ENCODE measurements around the gene DCDC2B. TPM values are rescaled to one million over a fixed set of nuclear protein-coding genes. Genes with fewer than 3 reads are reported as not detected.
"Not testable (repeated sequence)": the region's sequence is repeated elsewhere in the genome, so short reads cannot be mapped to it uniquely, and the experiment has no call there.

Gene DCDC2B
- total RNA-seq, 1 donor from 2014 or later = not detected

DNA sequence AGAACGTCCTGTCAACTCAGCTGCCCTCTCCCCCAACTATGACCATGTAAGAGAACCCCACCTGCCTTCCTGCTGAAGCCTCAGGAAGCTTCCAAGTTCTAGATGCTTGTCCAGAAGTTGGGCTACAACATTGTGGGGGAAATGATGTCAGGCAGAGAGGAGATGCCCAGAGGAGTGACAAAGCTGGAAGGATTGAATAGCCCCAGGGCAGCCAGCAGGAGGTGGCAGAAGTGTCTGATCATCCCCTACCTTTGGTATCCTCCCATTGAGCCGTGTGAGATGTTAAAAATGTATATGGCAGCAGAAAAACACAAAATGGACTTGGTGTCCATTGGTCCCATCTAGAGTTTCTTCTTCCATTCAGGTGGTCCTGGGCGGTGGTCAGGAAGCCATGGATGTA lies 19.9 kb downstream of the DCDC2B start:
- no peak for ATAC-seq

DNA sequence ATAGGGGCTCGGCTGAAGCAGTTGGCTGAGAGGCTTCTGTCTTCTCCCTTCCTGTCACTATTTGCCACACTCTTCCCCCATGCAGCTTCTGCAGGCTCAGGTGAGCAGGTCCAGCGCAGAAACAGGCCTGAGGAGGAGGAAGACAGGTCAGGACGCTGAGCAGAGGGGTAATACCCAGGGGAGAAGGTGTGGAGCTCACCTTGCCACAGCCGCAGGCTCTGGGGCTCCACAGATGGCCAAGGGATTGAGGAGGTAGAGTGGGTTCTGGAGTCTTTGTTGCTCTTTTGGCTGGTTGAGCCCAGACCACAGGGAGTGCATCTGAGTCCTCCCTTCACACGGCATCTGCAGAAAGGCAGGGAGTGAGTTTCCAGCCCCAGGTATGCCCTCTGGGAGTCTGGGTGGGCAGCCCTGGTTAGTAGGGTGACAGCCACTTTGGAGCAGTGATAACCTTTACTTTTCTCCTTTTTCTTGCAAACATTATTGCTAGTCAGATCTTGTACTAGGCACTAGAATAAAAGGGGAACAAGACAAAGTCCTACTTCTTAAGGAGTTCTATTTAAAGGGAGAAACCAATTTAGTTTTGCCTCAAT lies 23.0 kb downstream of the DCDC2B start:
- no peak for ATAC-seq

DNA sequence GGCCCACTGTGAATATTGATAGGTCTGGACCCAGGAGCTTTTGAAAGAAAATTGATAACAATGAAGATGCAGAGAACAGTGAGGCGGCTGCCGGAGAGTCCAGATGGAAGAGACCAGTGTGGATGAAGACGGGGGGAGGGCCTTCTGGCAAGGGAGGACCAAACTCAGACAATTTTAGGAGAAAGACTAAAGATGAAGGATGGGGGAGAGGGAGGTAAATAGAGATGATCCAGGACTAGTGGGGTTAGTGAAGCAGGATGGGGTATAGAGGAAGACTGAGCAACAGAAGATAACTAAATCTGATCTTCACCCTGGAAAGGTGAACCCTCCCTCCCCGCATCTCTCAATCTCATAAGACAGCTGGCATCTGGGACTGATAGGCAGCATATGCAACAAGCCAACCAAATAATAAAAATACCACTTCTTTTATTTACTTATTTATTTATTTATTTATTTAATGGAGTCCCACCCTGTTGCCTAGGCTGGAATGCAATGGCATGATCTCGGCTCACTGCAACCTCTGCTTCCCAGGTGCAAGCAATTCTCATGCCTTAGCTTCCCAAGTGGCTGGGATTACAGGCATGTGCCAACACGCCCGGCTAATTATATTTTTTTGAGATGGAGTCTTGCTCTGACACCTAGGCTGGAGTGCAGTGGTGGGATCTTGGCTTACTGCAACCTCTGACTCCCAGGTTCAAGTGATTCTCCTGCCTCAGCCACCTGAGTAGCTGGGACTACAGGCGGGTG lies 23.8 kb downstream of the DCDC2B start:
- no peak for ATAC-seq

DNA sequence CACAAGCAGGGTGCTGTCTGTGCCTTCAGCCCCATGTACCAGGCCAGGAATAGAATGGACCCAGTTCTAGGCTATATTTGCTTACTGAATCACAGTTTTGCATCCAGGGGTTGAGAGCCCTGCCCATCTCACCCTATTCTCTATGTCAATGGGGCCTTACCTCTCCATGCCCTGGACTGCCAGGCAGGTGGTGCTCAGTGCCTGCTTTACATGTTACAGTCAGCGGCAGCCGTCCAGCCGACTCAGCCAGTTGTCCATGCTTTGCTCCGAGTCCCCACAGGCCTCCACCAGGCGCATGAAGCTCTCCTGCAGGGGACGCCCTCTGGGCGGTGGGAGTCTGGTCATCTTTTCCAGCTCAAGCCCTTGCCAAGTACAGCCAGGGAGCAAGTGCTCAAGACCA lies 25.9 kb downstream of the DCDC2B start:
- no peak for ATAC-seq

DNA sequence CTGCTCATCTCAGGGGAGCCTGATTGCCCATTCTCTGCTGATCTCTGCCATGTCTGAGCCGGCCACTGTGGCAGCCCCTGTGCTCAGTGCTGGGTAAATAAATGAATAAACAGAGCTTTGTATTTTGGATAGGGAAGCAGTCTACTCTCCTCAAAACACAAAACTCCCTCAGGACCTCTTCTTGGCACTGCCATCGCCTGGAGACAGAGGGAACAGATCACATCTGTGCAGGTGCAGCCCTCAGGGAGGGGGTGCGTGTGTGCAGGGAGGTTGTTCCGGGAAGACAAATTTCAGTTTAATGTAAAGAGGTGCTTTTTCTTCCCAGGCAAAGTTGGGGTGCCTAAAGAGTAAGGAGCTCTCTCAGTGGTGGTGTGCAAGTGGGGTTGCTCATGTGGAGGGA lies 30.4 kb downstream of the DCDC2B start:
- ATAC-seq = no peak

DNA sequence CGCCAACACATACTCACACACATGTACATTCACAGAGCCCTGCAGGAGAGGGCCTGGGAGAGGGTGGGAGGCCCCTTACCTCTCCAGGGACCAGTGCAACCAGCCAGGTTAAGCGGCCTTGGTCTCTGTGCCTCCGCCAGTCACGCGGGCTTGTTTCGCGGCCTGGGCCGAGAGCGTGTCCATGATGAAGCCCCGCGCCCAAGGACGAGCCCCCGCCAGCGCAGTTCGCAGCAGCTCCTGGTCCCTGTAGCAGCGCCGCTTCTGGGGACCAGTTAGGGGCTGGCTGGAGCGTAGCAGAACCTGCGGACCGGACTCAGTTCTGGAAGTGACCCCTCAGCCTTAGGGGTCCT lies 30.9 kb downstream of the DCDC2B start:
- ATAC-seq = peak; percentile 5

DNA sequence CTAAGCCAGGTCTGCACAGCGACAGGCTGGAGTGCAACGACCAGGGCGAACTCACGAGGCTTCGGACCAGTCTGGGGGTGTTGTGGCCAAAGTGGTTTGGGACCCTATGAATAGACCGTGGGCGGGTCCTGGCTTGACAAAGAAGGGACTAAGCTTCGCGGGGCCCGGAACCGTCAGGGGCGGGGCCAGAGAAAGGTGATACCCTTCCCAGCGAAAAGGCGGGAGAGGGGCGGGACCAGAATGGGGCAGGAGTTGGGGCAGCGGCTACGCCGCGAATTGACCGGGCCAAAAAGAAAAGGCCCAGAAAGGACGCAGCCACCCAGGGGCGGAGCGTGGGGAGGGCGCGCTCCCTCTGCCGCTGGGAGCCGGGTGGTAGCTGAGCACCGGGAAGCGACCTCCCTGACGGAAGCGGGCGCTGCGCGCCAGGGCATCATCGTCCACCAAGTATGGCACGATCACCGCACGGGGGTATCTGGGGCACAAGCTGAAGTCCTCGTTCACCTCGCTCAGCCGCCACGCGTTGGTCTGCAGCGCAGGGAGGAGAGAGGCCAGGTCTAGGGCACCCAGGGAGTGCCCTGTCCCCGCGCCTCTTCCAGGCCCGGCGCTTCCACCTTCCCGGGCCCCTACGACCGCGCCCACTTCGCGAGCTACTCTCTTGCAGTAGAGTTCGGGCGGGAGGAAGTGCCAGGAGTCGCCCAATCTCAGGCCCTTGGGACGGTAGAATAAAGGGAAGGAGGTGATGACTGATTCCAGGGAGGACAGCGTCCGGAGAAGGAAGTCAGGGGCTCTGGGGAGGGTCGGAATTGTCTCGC lies 31.5 kb downstream of the DCDC2B start:
- ATAC-seq = peak; percentile 59

DNA sequence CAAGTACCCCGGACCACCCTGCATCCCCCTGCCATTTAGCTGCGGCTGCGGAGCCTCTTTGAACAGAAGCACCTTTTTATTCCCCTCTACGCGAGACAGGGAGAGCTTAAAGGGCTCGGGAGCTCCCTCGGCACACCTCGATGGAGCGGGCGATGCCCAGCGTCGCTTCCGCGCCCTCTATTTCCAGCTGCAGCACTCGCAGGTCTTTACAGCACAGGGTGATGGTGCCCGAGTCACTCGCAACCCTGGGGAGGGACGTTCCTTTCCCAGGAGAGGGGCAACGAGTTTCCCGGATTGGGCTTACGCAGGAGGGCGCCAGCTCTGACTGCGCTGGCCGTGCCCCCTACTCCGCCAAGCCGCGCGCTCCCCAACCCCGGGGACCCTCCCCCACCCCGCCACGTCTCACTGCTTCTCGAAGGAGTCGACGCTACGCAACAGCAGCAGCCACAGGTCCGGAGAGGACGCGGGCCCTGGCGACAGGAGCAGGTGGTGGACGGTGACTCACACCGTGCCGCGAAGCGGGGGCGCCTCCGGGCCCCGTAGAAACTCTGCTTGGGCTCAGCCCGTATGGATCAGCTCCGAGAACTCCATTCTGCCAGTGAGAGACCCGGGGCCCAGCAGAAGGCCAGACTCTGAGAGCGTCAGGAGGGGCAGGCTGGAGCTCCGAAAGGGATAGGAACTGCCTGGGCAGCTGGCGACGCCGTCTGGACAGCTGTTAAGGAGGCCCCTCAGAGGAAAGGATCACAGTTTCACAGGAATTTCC lies 32.3 kb downstream of the DCDC2B start:
- ATAC-seq = peak; percentile 53

DNA sequence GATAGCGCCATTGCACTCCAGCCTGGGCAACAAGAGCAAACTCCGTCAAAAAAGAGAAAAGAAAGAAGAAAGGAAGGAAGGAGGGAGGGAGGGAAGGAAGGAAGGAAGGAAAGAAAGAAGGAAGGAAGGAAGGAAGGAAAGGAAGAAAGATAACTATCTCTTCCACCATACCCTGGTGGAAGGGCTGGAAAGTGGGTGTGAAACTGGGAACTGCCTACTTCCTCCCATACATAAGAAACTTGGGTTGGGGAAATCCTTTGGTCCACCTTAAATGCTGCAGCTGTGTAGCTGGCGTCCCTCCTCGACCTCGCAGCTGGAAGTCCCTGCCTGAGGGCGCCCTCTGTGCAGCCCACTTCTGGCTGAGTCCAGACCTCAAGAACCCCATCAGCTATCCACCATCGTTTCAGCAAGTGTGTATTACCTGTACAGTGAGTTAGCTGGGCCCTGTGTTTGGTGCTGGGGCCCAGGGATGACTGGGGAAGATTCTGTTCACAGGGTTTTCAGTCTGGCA lies 33.5 kb downstream of the DCDC2B start:
- ATAC-seq = no peak

DNA sequence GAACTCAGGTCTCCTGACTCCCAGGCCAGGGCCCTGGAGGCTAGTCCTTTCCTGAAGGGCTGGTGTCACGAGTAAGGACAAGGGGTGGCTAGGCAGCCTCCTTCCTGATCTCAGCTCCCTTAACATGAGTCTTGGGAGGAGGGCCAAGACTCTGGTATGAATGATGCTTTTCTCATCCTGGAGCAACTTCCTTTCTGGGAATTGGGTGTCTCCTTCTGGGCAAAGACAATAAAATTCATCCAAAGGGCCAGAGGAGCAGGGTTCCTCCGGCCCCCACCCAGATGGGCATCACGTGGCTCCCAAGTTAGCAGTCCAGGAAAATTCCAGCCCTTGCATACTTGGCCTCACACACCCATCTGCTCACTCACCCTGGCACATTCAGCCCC lies 38.0 kb downstream of the DCDC2B start, which contains the start of gene FAM167B:
FAM167B (plus strand) TSS at position 335 of the 386 bp plus-strand sequence. CDS start 200 bp downstream, outside the sequence.
- ATAC-seq = peak; percentile 23

DNA sequence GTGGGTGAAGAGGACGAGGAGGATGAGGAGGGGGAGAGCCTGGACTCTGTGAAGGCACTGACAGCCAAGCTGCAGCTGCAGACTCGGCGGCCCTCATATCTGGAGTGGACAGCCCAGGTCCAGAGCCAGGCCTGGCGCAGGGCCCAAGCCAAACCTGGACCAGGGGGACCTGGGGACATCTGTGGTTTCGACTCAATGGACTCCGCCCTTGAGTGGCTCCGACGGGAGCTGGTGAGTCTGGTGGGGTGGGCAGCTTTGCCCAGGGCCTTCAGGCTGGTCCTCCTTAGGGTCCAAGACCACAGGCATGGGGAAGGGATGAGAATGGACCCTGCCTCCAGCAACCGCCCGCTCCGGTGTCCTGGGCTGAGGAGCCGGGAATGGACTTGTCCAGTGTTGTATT lies 38.6 kb downstream of the DCDC2B start:
- no peak for ATAC-seq

DNA sequence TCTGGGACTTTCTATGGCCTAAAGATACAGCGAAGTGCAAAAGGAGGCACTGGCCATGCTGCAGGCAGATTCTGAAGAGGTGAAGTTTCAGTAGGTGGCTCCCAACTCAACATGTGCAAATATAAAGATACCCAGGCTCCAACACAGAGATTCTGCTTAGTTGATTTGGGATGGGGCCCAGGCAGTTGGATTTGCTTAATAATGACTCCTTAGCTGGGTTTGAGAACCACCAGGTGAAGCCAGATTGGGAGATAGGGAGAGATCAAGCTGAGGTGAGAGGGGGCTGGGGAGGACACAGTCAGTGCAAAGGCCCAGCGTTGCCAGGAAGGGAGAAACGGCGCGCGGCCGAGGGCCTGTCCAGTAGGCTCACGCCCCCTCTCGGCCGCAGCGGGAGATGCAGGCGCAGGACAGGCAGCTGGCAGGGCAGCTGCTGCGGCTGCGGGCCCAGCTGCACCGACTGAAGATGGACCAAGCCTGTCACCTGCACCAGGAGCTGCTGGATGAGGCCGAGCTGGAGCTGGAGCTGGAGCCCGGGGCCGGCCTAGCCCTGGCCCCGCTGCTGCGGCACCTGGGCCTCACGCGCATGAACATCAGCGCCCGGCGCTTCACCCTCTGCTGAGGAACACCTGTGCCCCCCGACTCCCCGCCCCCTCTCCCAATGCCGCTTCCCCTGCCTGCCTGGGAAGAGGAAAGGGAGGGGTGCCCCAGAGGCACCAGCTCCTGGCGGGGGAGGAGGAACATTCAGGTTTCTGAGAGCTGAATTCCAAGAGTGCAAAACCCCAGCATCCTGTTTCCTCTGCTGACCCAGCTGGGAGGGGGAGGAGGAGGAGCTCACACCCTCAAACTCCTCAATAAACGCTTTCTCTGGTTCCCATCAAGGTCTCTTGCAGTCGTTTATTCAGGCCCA lies 39.3 kb downstream of the DCDC2B start:
- peak; percentile 61 for ATAC-seq

DNA sequence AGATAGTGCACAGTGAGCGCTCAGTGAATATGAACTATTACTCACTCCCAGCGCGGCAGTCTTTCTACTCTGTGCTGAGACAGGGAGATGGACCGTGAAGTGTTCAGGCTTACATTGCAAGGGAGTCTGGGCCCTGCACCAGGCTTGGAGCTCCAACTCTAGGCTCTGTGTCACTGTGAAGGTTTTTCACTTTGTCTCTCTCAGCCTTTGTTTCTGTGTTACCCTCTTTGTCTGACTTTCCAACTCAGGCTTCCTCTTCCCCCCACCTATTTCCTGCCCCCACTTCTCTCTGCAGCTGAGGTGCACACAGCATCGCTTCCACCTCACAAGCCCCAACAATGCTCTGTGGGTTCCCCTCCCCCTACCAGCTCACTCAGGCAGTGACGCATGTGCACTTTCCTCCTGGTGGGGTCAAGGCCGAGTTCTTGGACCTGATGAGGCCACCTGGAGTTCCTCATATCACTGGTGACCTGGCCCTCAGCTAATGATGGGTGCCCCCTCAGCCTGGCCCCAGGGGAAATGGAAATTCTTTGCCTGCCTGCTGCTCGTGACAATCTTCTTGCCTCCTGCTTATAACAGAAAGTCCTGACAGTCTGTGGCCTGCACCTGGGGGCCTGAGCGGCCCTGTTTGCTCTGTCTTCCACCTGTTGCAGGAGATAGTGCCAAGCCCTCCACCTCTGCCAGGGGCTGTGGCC lies 41.1 kb downstream of the DCDC2B start:
- peak; percentile 72 for ATAC-seq

DNA sequence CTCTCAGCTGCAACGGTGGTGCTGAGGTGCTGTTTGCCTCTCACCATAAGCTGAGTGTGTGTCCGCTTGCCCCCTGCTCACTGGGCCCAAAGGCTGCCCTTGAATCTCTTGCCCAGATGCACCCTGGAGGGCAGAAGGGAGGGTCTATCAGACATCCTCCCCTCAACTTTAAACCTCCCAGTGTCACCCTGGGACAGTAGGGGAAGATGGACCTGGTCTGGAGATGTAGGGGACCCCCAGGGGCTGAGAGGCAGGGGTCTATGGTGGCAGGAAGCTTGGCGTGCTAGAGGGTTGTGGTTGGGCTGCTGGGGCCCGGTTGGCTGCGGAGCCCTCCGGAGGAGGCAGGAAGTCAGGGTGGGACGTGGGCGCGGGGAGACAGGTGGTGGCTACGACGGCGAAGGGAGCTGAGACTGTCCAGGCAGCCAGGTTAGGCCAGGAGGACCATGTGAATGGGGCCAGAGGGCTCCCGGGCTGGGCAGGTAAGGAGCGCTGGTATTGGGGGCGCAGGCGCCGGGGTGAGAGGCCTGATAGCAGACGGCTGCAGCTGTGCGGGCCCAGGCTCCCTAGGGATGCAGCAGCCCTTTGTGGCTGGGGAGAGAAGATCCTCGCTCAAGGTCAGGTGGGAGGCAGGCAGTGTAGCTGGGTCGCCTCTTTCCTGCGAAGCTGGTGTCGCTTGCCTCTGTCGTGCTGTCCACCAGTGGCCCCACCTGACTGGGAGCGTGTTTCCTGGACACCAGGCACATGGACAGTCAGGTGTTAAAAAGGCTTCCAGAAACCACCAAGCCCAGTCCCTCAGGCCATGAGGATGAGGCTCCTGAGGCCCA lies 42.2 kb downstream of the DCDC2B start, which contains the start of gene LCK:
LCK (plus strand) TSS at position 373 of the 824 bp plus-strand sequence. CDS start 23,065 bp downstream, outside the sequence.
- peak; percentile 35 for ATAC-seq

DNA sequence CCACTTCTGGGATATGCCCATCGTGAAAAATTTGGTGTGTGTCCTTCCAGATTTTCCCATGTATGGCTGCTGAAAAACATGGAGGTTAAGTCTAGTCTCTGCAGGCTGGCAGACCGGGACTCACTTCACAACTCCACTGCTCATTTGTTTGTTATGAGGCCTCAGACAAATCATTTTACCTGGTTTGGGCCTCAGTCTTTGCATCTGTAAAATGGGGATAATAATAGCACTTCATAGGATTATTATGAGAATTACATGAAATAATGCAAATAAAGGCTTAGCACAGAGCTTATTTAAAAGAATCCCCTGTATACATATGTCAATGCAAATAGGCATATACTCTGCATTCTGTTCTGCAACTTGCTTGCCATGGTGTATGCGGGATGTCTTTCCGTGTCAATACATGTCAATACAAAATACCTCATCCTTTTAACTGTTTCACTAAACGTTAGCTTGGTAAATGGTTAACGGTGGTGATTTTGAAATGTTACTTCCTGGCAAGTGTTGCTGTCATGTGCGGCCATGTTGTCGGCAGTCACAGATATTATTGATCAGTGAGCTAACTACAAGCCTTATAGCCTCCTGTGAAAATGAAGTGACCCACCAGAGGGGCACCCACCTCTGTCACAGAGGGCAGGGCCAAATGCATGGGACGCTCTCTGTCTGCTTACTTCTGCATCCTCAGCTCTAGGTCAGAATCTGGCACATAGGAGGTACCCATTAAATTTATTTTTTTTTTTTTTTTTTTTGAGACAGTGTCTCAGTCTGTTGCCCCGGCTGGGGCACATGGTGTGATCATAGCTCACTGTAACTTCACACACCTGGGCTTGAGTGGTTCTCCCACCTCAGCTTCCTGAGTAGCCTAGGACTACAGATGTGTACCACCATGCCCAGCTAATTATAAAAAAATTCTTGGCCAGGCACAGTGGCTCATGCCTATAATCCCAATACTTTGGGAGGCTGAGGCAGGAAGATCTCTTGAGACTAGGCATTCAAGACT lies 46.5 kb downstream of the DCDC2B start:
- no peak for ATAC-seq

DNA sequence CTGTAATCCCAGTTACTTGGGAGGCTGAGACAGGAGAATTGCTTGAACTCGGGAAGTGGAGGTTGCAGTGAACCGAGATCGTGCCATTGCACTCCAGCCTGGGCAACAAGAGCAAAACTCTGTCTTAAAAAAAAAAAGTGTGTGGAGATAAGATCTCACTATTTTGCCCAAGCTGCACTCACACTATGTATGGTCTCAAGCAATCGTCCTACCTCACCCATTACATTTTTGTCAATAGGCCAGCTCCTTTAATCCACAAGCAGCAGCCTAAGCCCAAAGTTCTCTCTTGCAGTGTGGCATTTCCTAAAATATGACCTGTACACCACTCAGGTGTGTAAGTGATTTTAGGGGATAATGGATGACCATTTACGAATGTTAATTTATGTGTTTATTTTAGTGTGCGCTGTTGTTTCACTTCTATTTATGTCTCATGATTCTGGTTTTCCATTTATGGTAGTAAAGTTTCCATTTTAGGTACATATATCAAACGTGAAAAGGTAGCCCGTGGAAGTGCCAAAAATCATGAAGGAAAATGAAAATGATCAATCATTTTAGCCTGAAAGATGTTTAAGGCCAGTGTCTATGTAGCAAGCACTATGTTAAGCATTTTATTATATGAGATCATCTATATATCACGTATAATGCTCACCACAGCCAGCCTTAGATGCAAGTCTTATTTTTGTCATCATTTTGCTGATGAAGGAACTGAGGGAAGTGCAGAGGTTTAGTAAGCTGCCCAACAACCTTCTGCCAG lies 47.8 kb downstream of the DCDC2B start:
- ATAC-seq = no peak

DNA sequence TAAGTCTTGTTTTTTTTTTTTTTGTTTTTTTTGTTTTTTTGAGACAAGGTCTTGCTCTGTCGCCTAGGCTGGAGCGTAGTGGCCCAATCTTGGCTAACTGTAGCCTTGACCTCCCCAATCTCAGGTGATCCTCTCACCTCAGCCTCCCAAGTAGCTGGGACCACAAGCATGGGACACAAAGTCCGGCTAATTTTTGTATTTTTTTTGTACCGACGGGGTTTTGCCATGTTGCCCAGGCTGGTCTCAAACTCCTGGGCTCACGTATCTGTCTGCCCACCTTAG lies 48.3 kb downstream of the DCDC2B start:
- no peak for ATAC-seq

DNA sequence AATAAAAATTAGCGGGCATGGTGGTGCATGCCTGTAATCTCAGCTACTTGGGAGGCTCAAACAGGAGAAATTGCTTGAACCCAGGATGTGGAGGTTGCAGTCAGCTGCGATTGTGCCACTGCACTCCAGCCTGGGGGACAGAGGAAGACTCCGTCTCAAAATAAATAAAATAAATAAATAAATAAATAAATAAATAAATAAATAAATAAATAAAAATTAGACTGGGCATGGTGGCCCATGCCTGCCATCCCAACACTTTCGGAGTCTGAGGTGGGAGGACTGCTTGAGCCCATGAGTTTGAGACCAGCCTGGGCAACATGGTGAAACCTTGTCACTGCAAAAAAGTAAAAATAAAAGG lies 54.3 kb downstream of the DCDC2B start:
- not testable (repeated sequence) for ATAC-seq

Data from esophagus mucosa (tissue), 1 donor.